LoVo (cell line): ENCODE data around the gene HS6ST1.

Experiments used
- DNase-seq: peaks from one replicate; pipeline ENCODE4 v3.0.0-alpha.2; 2016; ENCODE audit warnings: low spot score

The HS6ST1 gene

DNA sequence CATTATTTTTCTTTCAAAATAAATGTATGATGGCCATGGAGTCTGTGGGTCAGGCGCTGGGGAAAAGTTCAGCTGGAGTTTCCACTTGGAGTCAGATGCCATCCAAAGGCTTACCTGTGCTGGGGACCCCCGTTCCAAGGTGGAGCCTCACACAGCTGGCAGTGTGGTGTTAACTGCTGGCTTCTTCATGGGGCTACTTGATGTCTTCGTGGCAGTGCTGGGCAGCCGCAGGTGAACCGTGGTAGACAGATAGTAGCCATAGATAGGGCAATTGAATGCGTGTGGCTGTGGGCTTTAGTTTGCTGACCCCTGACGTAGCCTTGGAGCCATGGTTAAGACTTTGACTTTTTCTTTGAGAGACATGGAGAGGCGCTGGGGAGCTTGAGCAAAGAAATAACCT is 83.1 kb downstream of the HS6ST1 start:
- no peak for DNase-seq

DNA sequence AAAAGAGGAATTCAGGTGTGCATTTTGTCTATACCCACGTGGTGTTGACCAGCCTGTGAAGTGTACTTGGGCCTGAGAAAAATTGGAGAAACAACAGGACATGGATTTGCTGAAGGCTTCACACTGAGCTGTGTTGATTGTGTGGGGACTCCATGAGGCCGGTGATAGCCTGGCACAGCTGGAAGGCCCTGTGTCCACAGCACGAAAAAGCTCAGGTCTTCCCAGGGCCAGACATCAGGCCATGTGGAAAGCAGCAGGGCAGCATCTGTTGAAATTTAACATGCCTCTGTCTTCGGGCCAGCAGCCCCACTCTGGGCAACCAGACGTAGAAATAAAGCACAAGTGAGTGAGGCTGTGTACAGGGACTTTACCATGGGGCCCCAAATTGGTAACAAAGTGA is 84.1 kb downstream of the HS6ST1 start:
- DNase-seq: no peak

DNA sequence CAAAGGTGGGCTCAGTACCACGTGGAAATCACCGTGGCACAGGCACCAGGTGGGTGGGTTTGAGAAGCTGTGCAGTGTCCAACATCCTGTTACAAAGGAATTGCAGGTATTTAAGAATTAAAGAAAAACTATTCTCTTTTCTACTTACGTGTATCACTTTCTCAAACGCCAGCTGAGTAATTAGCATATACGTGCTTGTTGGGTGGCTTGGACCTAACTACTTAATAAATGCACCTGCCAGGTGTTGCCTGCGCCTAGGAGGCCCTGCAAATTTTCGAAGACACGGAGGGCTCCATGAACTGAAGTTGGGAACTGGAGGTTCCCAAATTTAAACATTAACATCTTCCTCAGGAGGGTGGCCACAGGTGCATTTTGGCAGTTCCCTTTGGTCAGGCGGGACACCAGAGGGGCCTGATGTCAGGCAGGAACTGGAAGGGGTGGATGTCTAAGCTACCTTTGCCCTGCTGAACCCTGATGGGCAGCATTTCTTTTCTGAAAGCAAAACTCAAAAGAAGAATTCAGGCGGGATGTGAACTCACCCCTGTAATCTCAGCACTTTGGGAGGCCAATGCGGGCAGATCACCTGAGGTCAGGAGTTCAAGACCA is 84.8 kb downstream of the HS6ST1 start:
- no peak for DNase-seq

DNA sequence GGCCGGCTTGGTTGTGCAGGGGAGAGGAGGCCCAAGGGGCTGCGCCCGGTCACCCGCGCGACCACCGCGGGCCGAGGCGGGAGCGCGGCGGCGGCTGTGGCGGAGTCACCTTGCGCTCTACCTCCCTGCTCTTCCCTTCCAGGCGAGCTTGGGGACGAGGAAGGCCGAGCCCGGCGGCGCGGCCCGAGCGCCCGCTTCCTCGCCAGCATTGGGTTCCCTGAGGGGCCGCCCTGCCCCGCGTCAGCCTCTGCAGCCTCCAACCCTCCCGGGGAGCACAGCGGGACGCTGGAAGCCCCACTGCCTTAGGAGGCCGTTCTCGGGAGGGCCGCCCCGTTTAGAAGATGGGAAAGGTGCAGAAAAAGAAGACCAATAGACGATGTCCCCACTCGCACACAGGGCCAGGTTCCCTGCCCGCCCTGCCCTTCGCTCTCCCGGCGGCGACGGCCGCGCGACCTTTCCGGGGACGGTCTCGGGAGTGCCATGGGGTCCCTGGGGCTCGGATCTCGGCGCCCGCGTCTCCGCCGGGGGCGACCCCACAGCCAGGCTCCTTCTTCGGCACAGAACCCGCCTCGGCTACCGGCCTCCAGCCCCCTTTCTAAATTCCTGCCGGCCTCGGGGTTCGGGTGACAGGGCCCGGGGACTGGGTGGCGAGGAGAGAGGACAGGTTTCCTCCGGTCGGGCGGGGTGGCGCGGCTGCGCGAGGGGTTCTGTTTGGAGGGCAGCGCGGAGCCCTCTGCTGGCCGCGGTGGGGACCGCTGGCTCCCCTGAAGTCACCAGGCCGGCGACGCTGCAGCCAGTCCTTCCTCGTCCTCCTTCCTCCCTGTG is 85.5 kb downstream of the HS6ST1 start:
- peak; percentile 90 for DNase-seq

DNA sequence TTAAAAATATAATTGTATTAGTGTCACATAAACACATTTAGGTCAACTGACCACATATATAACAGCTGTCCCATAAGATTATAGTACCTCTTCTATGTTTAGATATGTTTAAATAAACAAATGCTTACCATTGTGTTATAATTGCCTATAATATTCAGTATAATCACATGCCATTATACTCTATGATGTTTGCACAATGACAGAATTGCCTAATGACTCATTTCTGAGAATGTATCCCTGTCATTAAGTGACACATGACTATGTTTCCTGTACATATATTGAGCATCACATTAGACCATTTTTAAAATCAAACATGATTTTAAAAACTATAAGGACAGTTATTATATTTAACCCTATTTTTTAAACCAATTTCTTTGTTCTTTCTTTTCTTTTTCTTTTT is 89.8 kb downstream of the HS6ST1 start:
- peak; percentile 24 for DNase-seq

DNA sequence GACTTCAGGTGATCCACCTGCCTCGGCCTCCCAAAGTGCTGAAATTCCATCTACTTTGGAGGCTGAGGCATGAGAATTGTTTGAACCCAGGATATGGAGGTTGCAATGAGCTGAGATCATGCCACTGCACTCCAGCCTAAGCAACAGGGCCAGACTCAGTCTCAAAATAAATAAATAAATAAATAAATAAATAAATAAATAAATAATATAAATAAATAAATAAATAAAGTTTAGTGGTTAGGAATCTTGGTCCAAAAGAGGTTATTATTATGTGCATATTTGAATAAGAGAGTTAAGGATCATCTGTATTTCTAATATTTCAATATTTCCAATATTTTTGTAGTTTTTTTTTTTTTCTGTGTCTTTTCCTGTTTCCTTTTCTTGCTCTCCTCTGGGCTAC is 90.8 kb downstream of the HS6ST1 start:
- no peak for DNase-seq

DNA sequence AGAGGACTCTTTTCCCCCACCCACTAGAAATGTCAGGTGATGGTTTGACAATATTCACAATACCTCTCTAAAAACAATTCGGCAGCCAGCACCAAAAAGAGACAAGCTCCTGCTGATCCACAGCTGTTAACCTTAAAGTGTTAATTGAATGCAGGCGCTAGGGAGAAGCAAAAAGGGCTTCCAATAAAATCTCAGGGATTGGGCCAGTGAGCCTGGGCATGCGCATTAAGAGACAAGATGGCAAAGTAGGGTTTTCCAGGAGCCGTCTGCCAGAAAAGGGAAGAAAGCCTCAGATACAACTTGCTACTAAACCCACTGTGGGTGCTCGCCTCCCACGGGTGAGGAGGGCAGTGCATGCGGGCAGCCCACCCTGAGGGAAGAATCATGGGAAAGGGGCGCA is 98.8 kb downstream of the HS6ST1 start:
- DNase-seq: no peak

DNA sequence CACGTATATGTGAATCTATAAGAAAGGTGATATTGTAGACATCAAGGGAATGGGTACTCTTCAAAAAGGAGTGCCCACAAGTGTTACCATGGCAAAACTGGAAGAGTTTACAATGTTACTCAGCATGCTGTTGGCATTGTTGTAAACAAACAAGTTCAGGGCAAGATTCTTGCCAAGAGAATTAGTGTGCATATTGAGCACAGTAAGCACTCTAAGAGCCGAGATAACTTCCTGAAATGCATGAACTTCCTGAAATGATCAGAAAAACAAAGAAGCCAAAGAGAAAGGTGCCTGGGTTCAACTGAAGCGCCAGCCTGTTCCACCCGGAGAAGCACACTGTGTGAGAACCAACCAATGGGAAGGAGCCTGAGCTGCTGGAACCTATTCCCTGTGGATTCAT is 101.0 kb downstream of the HS6ST1 start:
- DNase-seq: no peak

DNA sequence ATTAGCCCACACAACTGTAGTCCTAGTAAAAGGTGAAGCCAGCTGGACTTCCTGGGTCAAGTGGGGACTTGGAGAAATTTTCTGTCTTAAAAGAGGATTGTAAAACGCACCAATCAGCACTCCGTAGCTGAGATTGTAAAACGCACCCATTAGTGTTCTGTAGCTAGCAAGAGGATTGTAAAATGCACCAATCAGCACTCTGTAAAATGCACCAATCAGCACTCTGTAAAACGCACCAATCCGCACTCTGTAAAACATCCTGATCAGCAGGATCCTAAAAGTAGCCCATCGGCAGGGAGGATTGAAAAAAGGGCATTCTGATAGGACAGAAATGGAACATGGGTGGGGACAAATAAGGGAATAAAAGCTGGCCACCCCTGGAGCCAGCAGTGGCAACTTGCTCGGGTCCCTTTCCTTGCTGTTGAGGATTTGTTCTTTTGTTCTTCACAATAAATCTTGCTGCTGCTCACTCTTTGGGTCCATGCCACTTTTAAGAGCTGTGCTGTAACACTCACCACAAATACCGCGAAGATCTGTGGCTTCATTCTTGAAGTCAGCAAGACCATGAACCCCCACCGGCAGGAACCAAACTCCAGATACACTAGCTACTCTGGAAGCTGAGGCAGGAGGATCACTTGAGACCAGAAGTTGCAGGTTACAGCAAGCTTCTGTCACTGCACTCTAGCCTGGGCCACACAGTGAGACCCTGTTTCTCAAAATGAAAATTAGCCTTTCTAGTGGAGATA is 102.6 kb downstream of the HS6ST1 start:
- DNase-seq: no peak
